G401.6 (cell line): Measurements from ENCODE around the gene SIGMAR1.

Experiments
- FAIRE-seq: peaks from 2 replicates; lab custom pipeline; 2012; peaks lifted over from hg19 to GRCh38; lab: Jason Lieb, UNC

The SIGMAR1 gene

DNA sequence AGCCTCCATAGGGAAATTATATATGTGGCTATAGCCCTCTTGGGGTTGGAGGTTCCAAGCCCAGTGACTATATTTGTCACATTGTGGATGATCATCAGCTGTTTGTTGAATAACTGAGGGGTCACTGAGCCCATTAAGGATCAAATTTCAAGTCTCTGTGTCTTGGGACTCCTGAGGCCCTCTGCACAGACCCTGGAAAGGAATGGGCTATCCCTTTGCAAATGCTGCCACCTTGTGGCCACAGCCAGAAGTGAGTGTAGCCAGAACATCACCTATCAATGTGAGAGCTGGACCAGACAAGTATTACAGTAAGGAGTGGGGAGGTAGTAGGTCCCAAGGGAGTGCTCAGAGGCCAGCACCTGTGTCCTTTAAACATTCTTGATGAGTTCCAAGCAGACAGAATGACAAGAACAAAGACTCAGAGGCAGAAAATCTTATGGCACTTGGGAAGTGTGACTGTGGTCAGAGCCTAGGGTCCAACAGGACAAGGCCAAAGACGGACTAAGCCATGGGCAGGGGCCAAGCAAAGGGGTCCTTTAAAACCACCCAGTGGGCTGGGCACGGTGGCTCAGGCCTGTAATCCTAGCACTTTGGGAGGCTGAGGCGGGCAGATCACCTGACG lies 33.9 kb downstream of the SIGMAR1 start:
- FAIRE-seq = peak; percentile 93

- no peak for FAIRE-seq
Observed at GRCh38 chr9:34601937-34602573, 35.5 kb downstream of the SIGMAR1 start.

GRCh38 chr9:34600908-34601307 lies 36.7 kb downstream of the SIGMAR1 start:
- FAIRE-seq = no peak

DNA sequence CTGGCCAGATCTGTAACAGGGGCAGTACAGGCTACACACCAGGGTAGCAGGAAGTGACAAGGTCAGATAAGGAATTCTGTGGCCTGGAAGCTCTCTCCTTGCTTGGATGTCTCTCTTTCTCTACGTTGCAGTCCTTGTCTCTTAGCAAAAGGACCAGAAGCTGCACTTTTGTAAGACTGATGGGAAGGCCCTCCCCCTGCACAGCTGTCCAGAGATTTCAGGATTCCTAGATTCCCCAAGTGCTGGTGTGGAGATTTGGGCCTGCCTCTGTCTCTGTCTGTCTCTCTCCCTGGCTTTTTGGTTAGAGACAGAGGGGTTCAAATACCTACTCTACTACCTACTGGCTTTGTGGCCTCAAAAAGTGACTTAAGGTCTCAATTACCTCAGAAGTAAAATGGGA lies 38.0 kb downstream of the SIGMAR1 start:
- FAIRE-seq = no peak

- no peak for FAIRE-seq
Observed at GRCh38 chr9:34594177-34594576, 43.4 kb downstream of the SIGMAR1 start.

DNA sequence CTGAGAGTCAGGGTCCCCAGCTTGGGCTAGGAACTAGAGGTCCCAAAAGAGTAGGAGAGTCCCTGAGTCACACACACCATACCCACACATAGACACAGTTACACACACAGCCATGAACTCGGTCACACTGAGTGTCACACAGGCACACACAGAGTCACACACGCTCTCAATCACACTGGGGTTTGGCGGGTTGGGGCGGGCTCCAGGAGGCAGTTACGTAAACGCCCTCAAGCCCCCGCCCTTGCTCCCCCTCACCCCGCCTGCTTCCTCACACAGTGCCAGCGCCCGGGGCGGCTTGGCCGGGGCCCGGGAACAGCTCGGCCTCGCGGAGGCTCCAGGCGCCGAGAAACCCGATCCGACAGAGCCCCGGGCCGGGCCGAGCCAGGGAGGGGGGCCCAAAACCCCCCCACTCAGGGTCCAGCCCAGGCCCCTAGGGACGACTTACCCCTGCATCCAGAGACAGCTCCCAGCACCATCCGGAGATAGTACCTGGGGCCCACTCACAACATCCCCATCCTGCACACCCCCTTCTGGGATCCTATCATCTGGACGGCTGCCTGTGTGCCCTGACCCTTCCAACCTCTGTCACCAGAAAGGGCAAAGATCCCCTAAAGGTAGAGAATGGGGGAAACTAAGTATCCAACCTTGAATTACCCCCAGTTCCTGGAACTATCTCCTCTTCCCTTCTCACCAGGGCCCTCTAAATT lies 44.5 kb downstream of the SIGMAR1 start:
- FAIRE-seq = no peak

DNA sequence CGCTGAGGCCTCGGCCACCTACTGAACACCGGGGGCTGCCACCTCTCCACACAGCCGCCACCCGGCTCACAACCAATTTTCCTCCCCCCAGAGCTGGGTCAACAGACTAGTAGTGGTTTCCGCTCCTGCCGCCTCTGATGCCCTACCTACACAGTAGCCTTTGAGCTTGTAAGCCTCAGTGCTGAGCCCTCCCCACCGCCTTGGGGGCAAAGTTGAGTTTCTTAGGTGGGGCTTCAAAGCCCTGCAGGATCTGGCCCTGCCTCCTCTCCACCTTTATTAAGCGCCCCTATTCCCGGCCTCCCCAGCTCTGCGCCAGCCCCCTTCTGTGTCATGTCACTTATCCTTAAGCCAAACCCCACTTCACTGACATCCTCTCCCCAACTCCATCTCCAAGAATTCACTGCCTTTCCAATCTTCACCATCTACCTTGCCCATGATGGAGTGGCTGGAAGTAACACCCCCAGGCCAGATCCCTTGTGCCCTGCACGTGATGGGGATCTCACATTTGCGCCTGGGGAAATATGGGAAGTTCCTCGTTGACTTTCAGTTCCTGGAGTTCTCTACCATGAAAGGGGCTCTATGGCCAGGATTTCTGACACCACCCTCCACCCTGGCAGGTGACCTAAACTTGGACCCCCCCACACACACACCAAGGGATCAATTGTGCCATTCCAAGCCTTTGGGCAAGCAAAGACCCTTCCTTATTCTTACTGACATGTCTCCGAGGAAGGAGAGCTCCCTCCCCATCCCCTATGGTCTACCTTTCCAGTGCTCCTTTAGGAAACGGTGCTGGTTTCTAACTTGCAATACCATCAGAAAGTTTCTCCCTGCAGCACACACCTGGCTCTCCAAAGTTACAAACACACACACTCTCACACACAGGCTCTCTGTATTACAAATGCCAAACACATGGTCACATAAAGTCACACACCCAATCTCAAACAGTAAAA lies 45.4 kb downstream of the SIGMAR1 start:
- FAIRE-seq = no peak

GRCh38 chr9:34591248-34591916 lies 46.2 kb downstream of the SIGMAR1 start:
- no peak for FAIRE-seq

DNA sequence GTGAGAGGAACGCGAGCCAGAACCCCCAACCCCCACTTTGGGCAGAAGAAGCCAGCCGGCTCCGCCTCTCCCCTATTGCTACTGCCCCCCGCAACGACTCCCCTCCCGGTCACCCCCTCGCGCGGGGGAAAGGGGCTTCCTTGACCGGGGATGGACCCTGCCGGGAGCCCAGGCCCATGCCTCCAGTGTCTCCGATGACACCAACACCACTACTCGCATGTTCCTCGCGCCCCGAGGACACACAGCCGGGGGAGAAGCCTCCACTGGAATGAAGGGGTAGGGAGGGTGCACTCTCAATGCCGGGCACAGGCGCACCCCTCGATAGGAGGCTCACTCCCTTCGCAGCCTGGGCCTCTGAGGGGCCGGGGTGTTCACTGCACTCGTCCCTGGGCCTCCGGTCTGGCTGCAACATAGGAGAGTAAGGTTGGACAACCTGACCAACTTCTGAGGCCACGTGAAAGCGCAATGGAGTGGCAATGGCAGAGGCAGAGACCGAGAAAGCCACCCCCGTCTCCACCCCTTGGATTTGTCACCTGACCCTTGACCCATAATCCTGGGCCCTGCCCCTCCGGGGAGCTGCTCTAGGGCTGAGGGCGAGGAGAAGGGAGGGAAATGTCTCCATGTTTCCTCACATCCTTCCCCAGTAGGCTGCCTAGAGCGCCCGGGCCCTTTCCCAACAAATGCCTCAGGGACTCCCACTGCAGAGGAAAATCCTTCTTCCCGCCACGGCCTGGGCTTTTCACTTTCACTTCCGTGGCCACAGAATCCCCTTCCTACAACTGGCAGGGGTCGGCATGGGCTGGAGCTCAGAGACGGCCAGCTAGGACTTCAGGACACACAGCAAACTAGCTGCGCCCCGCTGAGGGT lies 47.0 kb downstream of the SIGMAR1 start:
- no peak for FAIRE-seq

GRCh38 chr9:34589636-34590380 lies 47.8 kb downstream of the SIGMAR1 start, which contains the start of gene CNTFR:
TSS of gene CNTFR (minus strand) at chr9:34589724. CDS start at chr9:34568981, 20,743 bp downstream.
- FAIRE-seq = no peak

DNA sequence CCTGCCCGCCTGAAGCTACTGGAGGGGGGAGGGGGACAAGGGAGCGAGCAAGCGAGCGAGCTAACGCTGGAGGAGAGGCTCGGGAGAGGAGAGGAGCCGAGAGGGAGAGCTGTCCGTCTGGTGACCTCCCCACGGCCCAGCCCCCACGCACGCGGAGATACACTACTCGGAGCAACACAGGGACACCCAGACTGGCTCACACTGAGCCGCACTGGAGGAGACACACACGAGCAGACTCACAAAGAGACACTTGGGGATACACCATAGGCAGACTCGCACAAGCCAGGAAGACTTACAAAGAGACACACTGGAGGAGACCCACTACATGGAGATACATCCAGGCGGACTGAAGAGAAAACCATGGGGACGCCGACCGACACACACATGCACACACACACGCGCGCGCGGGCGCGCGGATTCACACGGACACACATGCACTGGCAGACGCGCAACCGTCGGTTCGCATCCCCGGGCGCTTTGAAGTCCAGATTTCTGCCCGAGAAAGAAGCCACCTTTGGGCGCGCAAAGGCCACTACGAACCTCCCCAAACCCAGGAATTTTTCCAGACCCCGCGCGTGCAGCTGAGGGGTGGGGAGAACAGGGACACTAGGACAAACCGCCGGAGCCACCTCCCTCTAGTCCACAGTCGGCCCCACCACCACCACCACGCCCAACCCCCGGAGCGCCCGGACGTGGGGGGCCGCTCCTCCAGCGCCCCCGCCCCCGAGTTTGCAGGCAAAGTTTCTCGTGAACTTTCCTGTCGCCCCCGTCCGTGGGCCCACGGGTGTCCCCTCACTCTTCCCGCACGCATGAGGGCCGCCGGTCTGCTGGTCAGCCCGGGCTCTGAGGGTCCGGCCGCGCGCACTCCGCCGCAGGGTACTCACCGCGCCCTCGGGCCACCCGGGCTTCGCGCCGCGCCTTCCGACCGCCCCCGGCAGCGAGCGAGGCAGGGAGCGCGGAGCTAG lies 48.6 kb downstream of the SIGMAR1 start:
- FAIRE-seq = no peak

DNA sequence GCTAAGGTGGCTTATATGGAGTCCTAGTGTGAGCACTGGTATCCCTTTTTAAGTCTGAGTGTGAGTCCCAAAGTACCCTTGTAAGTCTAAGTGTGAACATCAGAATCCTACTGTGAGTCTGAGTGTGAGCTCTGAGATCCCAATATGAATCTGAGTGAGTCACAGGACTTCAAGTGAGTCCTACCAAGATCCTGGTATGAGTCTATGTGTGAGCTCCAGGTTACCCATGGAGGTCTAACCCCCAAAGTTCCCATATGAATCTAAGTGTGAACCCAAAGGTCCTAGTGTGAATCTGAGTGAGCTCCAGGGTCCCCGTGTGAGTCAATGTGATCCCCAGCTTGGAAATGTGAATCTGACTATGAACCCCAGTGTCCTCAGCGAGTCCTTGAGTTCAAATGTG lies 50.3 kb downstream of the SIGMAR1 start:
- no peak for FAIRE-seq

DNA sequence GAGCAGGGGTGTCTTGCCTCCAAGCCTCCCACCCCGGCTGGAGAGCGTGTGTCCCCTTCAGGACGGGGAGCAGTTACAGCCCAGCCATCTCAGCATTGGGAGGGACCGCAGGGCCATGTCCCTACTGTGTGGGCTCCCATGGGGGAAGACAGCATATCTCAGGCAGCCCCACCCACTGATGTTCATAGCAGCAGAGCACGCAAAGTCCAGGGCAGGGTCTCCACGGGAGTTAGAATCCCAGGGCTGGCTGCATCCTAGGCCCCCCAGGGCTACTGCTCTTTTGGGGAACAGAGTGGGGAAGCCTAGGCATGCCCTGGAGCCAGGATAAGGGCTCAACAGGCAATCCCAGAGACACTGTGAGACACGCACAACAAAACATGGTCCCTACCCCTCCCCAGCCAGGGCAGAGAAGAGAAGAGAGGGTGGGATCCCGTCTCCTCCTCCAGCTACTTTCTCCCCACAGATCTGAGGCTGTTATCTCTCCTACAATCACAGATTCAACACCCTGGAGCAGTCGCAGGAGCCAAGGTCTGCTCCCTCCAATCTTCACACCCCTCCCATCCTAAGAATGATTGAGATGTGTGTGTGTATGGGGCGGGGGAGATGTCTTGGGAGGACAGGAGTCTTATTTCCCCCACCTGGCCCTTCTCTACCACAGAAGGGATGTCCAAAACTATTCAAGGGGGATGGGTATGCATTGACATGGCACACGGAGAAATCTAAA lies 51.5 kb downstream of the SIGMAR1 start:
- no peak for FAIRE-seq

DNA sequence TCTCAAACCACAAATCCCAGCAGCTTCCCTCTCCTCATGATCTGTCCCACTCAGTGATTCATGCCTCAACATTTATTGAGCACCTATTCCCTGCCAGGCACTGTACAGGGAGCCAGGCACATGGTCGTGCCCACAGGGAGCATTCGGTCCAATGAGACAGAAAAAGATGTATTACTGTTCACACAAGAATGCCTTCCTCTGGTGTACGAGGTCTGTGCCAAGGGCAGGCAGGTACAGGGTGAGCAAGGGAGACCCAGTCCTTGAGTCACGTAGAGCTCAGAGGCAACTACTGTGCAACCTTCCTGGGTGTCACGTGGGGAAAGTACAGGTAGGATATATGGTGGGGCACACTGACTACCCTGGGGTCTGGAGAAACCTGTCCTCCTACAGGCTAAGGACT lies 52.6 kb downstream of the SIGMAR1 start:
- no peak for FAIRE-seq
